Renal cortical epithelial cell (primary cell): ENCODE data around the gene EFTUD2. TPM values are rescaled to one million over a fixed set of nuclear protein-coding genes. Genes with fewer than 3 reads are reported as not detected.
A peak's percentile ranks its signal among the peaks of the same experiment; 100 is the strongest.
"Not testable (repeated sequence)": the region's sequence is repeated elsewhere in the genome, so short reads cannot be mapped to it uniquely, and the experiment has no call there.

Experiments
- DNase-seq: peaks from one replicate; pipeline ENCODE4 v3.0.0-alpha.2; 2011; ENCODE audit warnings: low read depth
- total RNA-seq: library from RNA; depleted of rRNA; stranded (reverse); fragments of >200 nt; gene quantifications from 2 replicates; pipeline ENCODE4 v1.2.3, GENCODE V29; 2014

EFTUD2 gene
- total RNA-seq, result 108 and 276 TPM in 2 replicates

- peak; percentile 70 for DNase-seq
These were observed at the start of gene EFTUD2 for GRCh38 chr17:44899074-44899782. Gene EFTUD2, minus strand, starts transcription at chr17:44899445. Its CDS starts 4,924 bp downstream, at chr17:44894521.

GRCh38 chr17:44948315-44948795 is 49.1 kb upstream of the EFTUD2 start:
- DNase-seq, result no peak

GRCh38 chr17:44947461-44948314 is 48.4 kb upstream of the EFTUD2 start, which contains the start of gene KIF18B:
Gene KIF18B, minus strand, starts transcription at chr17:44947773. Its CDS starts 11,429 bp downstream, at chr17:44936344.
- peak; percentile 95 for DNase-seq

- DNase-seq, result not testable (repeated sequence)
These were observed 46.4 kb upstream of the EFTUD2 start for GRCh38 chr17:44945652-44946051.

GRCh38 chr17:44942456-44942855 is 43.2 kb upstream of the EFTUD2 start:
- no peak for DNase-seq

- no peak for DNase-seq
These were observed 42.6 kb upstream of the EFTUD2 start for GRCh38 chr17:44941712-44942331.

GRCh38 chr17:44940768-44941167 is 41.5 kb upstream of the EFTUD2 start:
- DNase-seq, result no peak

GRCh38 chr17:44940317-44940716 is 41.1 kb upstream of the EFTUD2 start:
- peak; percentile 71 for DNase-seq

GRCh38 chr17:44935116-44935515 is 35.9 kb upstream of the EFTUD2 start:
- no peak for DNase-seq

GRCh38 chr17:44934745-44935105 is 35.5 kb upstream of the EFTUD2 start:
- no peak for DNase-seq

- DNase-seq, result no peak
These were observed 34.8 kb upstream of the EFTUD2 start for GRCh38 chr17:44933824-44934744.

GRCh38 chr17:44932787-44933097 is 33.5 kb upstream of the EFTUD2 start:
- no peak for DNase-seq

- DNase-seq, result no peak
These were observed 33.0 kb upstream of the EFTUD2 start for GRCh38 chr17:44932096-44932786.

GRCh38 chr17:44931376-44931775 is 32.1 kb upstream of the EFTUD2 start:
- DNase-seq, result no peak

- no peak for DNase-seq
These were observed 31.4 kb upstream of the EFTUD2 start for GRCh38 chr17:44930667-44931066.

- DNase-seq, result no peak
These were observed 29.9 kb upstream of the EFTUD2 start for GRCh38 chr17:44928950-44929720.

- DNase-seq, result no peak
These were observed 28.9 kb upstream of the EFTUD2 start for GRCh38 chr17:44928136-44928535.

GRCh38 chr17:44927696-44928095 is 28.5 kb upstream of the EFTUD2 start:
- no peak for DNase-seq

GRCh38 chr17:44926821-44927525 is 27.7 kb upstream of the EFTUD2 start:
- DNase-seq, result no peak
